Panc1 (cell line): ENCODE data around the gene THSD7B. TPM values are rescaled to one million over a fixed set of nuclear protein-coding genes. Genes with fewer than 3 reads are reported as not detected.

ENCODE experiments used
- ATAC-seq: fragments of 200-7000 bp; cut with Tn5 transposase; 2 replicates; pipeline ENCODE4 v1.9.1; 2020; ENCODE audit warnings: mild to moderate bottlenecking, moderate library complexity
- BruUV-seq: library from RNA; stranded (reverse); fragments of 400-500 nt; replicated peaks from 2 replicates; lab custom pipeline; 2021; lab: Mats Ljungman, UMichigan
- CTCF ChIA-PET: fragments of 300-600 bp; sonication (Branson Sonifier 250); formaldehyde crosslinking; loops from one replicate; lab custom pipeline; 2022; ENCODE audit warnings: antibody characterized with exemption; lab: Charles Lee
- POLR2A ChIA-PET: fragments of 300-600 bp; sonication (Branson Sonifier 250); formaldehyde crosslinking; loops from one replicate; lab custom pipeline; 2022; ENCODE audit warnings: antibody characterized with exemption; lab: Charles Lee
- DNase-seq: peaks from one replicate; pipeline ENCODE4 v3.0.0-alpha.2; 2010; ENCODE audit warnings: low read depth, low spot score
- H3K27ac ChIP-seq: 2 replicates; pipeline ENCODE4 v1.5.1; 2011; ENCODE audit warnings: mild to moderate bottlenecking, low read length, inconsistent platforms
- H3K27me3 ChIP-seq: fragments of 200-500 bp; sonication (Bioruptor generic); 2 replicates; pipeline ENCODE4 v1.6.0; 2014; ENCODE audit warnings: low read length, inconsistent platforms; ENCODE audit not compliant: control insufficient read depth, insufficient read depth
- H3K36me3 ChIP-seq: fragments of 200-500 bp; sonication (Bioruptor generic); 2 replicates; pipeline ENCODE4 v1.5.1; 2014; ENCODE audit warnings: inconsistent platforms, mild to moderate bottlenecking, low read length, moderate library complexity; ENCODE audit not compliant: control insufficient read depth, insufficient read depth
- H3K4me1 ChIP-seq: 2 replicates; pipeline ENCODE4 v1.5.1; 2011; ENCODE audit warnings: inconsistent platforms, mild to moderate bottlenecking, low read length, moderate library complexity; ENCODE audit not compliant: control insufficient read depth, insufficient read depth
- H3K4me3 ChIP-seq, 2 experiments: 2 replicates each; pipeline ENCODE4 v1.5.1; 2011 to 2012; ENCODE audit warnings: low read depth in 2 of 2, low read length in 2 of 2, mild to moderate bottlenecking in 2 of 2, inconsistent platforms in 1 of 2, moderate library complexity in 1 of 2
- H3K9me3 ChIP-seq: fragments of 200-500 bp; sonication (Bioruptor generic); 2 replicates; pipeline ENCODE4 v1.5.1; 2014; ENCODE audit warnings: low read depth, mild to moderate bottlenecking, inconsistent platforms, low read length, moderate library complexity; ENCODE audit not compliant: control insufficient read depth, insufficient read depth
- CTCF ChIP-seq: fragments of 450-650 bp; IDR thresholded peaks from 2 replicates; pipeline ENCODE4 v1.5.1; 2017; ENCODE audit warnings: mild to moderate bottlenecking
- POLR2AphosphoS5 ChIP-seq: IDR thresholded peaks from 2 replicates; pipeline ENCODE4 v1.6.1; 2012; ENCODE audit warnings: mild to moderate bottlenecking, low read depth, low read length, moderate library complexity
- REST ChIP-seq, 2 experiments: IDR thresholded peaks; 2 replicates each; pipeline ENCODE4 v1.6.1; 2011 to 2012; ENCODE audit warnings: low read depth in 2 of 2, control low read depth in 1 of 2, low read length in 1 of 2, mild to moderate bottlenecking in 1 of 2, moderate library complexity in 1 of 2; ENCODE audit not compliant: insufficient read depth in 1 of 2
- SIN3A ChIP-seq: IDR thresholded peaks from 2 replicates; pipeline ENCODE4 v1.6.1; 2012; ENCODE audit warnings: low read depth, mild to moderate bottlenecking, low read length, moderate library complexity, borderline replicate concordance; ENCODE audit not compliant: insufficient read depth
- TCF7L2 ChIP-seq: IDR thresholded peaks from 2 replicates; pipeline ENCODE4 v1.6.1; 2011; ENCODE audit warnings: mild to moderate bottlenecking, low read depth, low read length, inconsistent platforms
- in situ Hi-C: cut with HindIII; loops from 2 replicates; pipeline ENCODE4 v1.10.0; 2016; ENCODE audit warnings: low sequenced_read_pairs, low pct_unique_long_range_greater_than_20kb
- intact Hi-C: fragments of 100-400 bp; cut with micrococcal nuclease; formaldehyde crosslinking; loops from one replicate; pipeline ENCODE4 v1.10.0; 2022; ENCODE audit not compliant: unreplicated experiment
- total RNA-seq: library from RNA; stranded (reverse); gene quantifications from one replicate; pipeline ENCODE4 v1.2.1, GENCODE V29; 2021; ENCODE audit not compliant: unreplicated experiment

THSD7B gene
- total RNA-seq, 1 experiment from 2014 or later: not detected

- TF ChIP-seq CTCF (no peak), REST (IDR thresholded peaks at IDR 0.05; ENCODE audit: insufficient read depth in 1 of 2, low read depth in 2 of 2, low read length in 1 of 2) (no peak), TCF7L2 (no peak), POLR2AphosphoS5 (no peak), SIN3A (no peak)
- no peaks in the 10 kb centered on the region for H3K9me3 ChIP-seq
- H3K4me3 ChIP-seq: no peak overlapping the region
- in situ Hi-C loops: no loop called here
- DNase-seq (no peak), ATAC-seq (no peak)
- H3K4me1 ChIP-seq: no peaks in the 10 kb centered on the region
- H3K27ac ChIP-seq: no peak overlapping the region
- intact Hi-C loops: no loop called here
- ChIA-PET CTCF (no interaction called here), POLR2A (no interaction called here)
- BruUV-seq: no TSS peak
- no peaks in the 10 kb centered on the region for H3K27me3 ChIP-seq
- H3K36me3 ChIP-seq: no peaks in the 10 kb centered on the region
These were observed 910.4 kb downstream of the THSD7B start for GRCh38 chr2:137675584-137676327.

GRCh38 chr2:137676346-137676745 is 911.0 kb downstream of the THSD7B start:
- no peak overlapping the region for H3K27ac ChIP-seq
- CTCF ChIA-PET: no interaction called here
- no peak for ATAC-seq
- DNase-seq: no peak
- intact Hi-C loops (no loop called here), in situ Hi-C loops (no loop called here)
- POLR2A ChIA-PET: no interaction called here
- no peaks in the 10 kb centered on the region for H3K36me3 ChIP-seq
- H3K27me3 ChIP-seq: no peaks in the 10 kb centered on the region
- no peak overlapping the region for H3K4me3 ChIP-seq
- H3K9me3 ChIP-seq: no peaks in the 10 kb centered on the region
- TF ChIP-seq POLR2AphosphoS5: no peak
- TF ChIP-seq SIN3A: no peak
- TF ChIP-seq CTCF: no peak
- no peak for TF ChIP-seq REST (IDR thresholded peaks at IDR 0.05; ENCODE audit: insufficient read depth in 1 of 2, low read depth in 2 of 2, low read length in 1 of 2)
- TF ChIP-seq TCF7L2: no peak
- no TSS peak for BruUV-seq
- H3K4me1 ChIP-seq: no peaks in the 10 kb centered on the region
